MM.1S (cell line): ENCODE results near the gene ERAL1.
"Not testable (repeated sequence)": the region's sequence is repeated elsewhere in the genome, so short reads cannot be mapped to it uniquely, and the experiment has no call there.

Experiments
- DNase-seq: peaks from one replicate; pipeline ENCODE4 v3.0.0-alpha.2; 2015
- H2AFZ ChIP-seq: fragments of 300-600 bp; sonication (generic); 2 replicates; pipeline ENCODE4 v1.6.0; 2016; ENCODE audit warnings: antibody characterized with exemption, low read length
- H3F3A ChIP-seq: fragments of 300-600 bp; sonication (generic); 2 replicates; pipeline ENCODE4 v1.6.1; 2016; ENCODE audit warnings: mild to moderate bottlenecking, antibody characterized with exemption, low read length, moderate library complexity, mixed read lengths; ENCODE audit not compliant: insufficient read depth
- H3K27ac ChIP-seq: fragments of 300-600 bp; sonication (generic); 2 replicates; pipeline ENCODE4 v1.5.1; 2016; ENCODE audit warnings: mild to moderate bottlenecking, low read length
- H3K27me3 ChIP-seq: fragments of 300-600 bp; sonication (generic); replicated peaks from 2 replicates; pipeline ENCODE4 v1.6.0; 2016; ENCODE audit warnings: low read length; ENCODE audit not compliant: insufficient read depth
- H3K36me3 ChIP-seq: fragments of 300-600 bp; sonication (generic); replicated peaks from 2 replicates; pipeline ENCODE4 v1.6.1; 2016; ENCODE audit warnings: mild to moderate bottlenecking, low read length, mixed read lengths; ENCODE audit not compliant: insufficient read depth
- H3K4me1 ChIP-seq: fragments of 300-600 bp; sonication (generic); 2 replicates; pipeline ENCODE4 v1.6.1; 2016; ENCODE audit warnings: low read length, mixed read lengths
- H3K4me2 ChIP-seq: fragments of 300-600 bp; sonication (generic); 2 replicates; pipeline ENCODE4 v1.6.0; 2016; ENCODE audit warnings: low read depth, low read length
- H3K4me3 ChIP-seq: fragments of 300-600 bp; sonication (generic); 2 replicates; pipeline ENCODE4 v1.5.1; 2016; ENCODE audit warnings: low read length, mixed read lengths
- H3K79me2 ChIP-seq: fragments of 300-600 bp; sonication (generic); 2 replicates; pipeline ENCODE4 v1.6.1; 2016; ENCODE audit warnings: mixed run types, low read length, mixed read lengths
- H3K9ac ChIP-seq: fragments of 300-600 bp; sonication (generic); 2 replicates; pipeline ENCODE4 v1.6.1; 2016; ENCODE audit warnings: low read length, mixed read lengths
- H3K9me2 ChIP-seq: fragments of 300-600 bp; sonication (generic); replicated peaks from 2 replicates; pipeline ENCODE4 v1.6.1; 2016; ENCODE audit warnings: mild to moderate bottlenecking, low read length, mixed read lengths; ENCODE audit not compliant: insufficient read depth
- H3K9me3 ChIP-seq: fragments of 300-600 bp; sonication (generic); replicated peaks from 2 replicates; pipeline ENCODE4 v1.6.1; 2016; ENCODE audit warnings: mild to moderate bottlenecking, low read length, mixed read lengths; ENCODE audit not compliant: insufficient read depth
- H4K20me1 ChIP-seq: fragments of 300-600 bp; sonication (generic); 2 replicates; pipeline ENCODE4 v1.6.1; 2016; ENCODE audit warnings: mild to moderate bottlenecking, low read length, moderate library complexity, mixed read lengths; ENCODE audit not compliant: insufficient read depth
- EZH2 ChIP-seq: fragments of 300-600 bp; sonication (generic); optimal IDR thresholded peaks from 2 replicates; pipeline ENCODE3; 2017; ENCODE audit warnings: low read depth, mild to moderate bottlenecking, antibody characterized with exemption, low read length, mixed read lengths
- EZH2phosphoT487 ChIP-seq: fragments of 300-600 bp; sonication (generic); IDR thresholded peaks from 2 replicates; pipeline ENCODE4 v1.6.1; 2018; ENCODE audit warnings: antibody characterized with exemption, low read length
- TF ChIP-seq, protein P1 (sequence below): fragments of 300-600 bp; sonication (generic); IDR thresholded peaks from 2 replicates; pipeline ENCODE4 v1.5.1; 2016; ENCODE audit warnings: antibody characterized with exemption, low read length, mixed read lengths

The ERAL1 gene

DNA sequence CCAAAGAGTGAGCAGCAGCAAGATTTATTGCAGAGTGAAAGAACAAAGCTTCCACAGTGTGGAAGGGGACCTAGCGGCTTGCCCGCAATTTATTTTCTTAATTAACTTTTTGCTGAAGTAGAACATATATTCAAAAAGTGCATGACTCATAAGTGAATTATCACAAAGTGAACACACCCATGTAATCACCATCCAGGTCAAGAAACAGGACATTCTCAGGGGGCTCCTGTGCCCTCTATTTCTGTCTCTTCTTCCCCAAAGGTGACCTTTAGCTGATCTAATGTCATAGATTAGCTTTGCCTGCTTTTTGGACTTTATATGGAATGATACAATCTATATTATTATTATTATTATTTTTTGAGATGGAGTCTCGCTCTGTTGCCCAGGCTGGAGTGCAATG is 19.9 kb downstream of the ERAL1 start:
- DNase-seq = no peak
- H3K4me2 ChIP-seq = no peak overlapping the region
- H3K36me3 ChIP-seq = no peaks in the 10 kb centered on the region
- no peaks in the 10 kb centered on the region for H3K79me2 ChIP-seq
- no peaks in the 10 kb centered on the region for H3K9me2 ChIP-seq
- TF ChIP-seq EZH2 = no peak
- TF ChIP-seq EZH2phosphoT487 = no peak
- TF ChIP-seq, protein P1, sequence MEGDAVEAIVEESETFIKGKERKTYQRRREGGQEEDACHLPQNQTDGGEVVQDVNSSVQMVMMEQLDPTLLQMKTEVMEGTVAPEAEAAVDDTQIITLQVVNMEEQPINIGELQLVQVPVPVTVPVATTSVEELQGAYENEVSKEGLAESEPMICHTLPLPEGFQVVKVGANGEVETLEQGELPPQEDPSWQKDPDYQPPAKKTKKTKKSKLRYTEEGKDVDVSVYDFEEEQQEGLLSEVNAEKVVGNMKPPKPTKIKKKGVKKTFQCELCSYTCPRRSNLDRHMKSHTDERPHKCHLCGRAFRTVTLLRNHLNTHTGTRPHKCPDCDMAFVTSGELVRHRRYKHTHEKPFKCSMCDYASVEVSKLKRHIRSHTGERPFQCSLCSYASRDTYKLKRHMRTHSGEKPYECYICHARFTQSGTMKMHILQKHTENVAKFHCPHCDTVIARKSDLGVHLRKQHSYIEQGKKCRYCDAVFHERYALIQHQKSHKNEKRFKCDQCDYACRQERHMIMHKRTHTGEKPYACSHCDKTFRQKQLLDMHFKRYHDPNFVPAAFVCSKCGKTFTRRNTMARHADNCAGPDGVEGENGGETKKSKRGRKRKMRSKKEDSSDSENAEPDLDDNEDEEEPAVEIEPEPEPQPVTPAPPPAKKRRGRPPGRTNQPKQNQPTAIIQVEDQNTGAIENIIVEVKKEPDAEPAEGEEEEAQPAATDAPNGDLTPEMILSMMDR = no peak
- H3K9me3 ChIP-seq = no peaks in the 10 kb centered on the region
- H4K20me1 ChIP-seq = no peaks in the 10 kb centered on the region
- peaks cover 4% of the 10 kb centered on the region; the same call in 1 of the 2 replicates for H3F3A ChIP-seq
- no peak overlapping the region for H3K27ac ChIP-seq
- peaks cover 4% of the 10 kb centered on the region for H3K4me1 ChIP-seq
- no peak overlapping the region for H3K4me3 ChIP-seq
- no peak overlapping the region for H2AFZ ChIP-seq
- no peaks in the 10 kb centered on the region for H3K27me3 ChIP-seq
- no peak overlapping the region for H3K9ac ChIP-seq

DNA sequence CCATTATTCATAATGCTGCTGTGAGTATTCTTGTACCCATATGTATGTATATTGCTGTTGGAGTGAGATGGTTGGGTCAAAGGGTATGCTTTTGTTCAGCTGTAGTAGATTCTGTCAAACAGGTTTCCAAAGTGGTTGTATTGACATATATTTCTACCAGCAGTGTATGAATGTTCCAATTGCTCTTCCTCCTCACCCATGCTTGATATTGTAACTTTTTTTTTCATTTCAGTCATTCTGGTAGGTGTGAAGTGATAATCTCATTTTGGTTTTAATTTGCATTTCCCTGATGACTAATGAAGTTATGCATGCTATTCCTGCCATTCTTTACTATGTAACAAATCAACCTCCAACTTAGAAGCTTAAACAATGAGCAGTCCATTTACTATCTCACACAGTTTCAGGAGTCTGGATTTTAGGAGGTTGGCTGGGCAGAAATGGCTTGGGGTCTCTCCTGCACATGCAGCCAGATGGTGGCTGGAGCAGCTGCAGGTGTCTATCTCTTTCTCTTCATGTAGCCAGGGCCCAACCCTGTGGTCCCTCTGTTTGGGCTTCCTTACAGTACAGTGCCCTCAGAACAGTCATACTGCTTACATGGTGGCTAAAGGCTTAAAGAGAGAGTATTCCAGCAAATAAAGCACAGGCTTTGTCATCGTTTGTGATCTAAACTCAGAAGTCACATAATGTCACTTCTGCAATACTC is 21.2 kb downstream of the ERAL1 start:
- no peaks in the 10 kb centered on the region for H3K79me2 ChIP-seq
- DNase-seq = no peak
- no peaks in the 10 kb centered on the region for H4K20me1 ChIP-seq
- TF ChIP-seq, protein P1 = no peak
- TF ChIP-seq EZH2 (no peak), EZH2phosphoT487 (no peak)
- no peak overlapping the region for H3K9ac ChIP-seq
- no peaks in the 10 kb centered on the region for H3K27me3 ChIP-seq
- H3K4me2 ChIP-seq = no peak overlapping the region
- no peak overlapping the region for H3K4me3 ChIP-seq
- H3K27ac ChIP-seq = no peak overlapping the region
- no peaks in the 10 kb centered on the region for H3K9me3 ChIP-seq
- peaks cover 2% of the 10 kb centered on the region for H3K4me1 ChIP-seq
- no peak overlapping the region for H2AFZ ChIP-seq
- no peaks in the 10 kb centered on the region for H3K36me3 ChIP-seq
- peaks cover 4% of the 10 kb centered on the region; the same call in 1 of the 2 replicates for H3F3A ChIP-seq
- no peaks in the 10 kb centered on the region for H3K9me2 ChIP-seq

DNA sequence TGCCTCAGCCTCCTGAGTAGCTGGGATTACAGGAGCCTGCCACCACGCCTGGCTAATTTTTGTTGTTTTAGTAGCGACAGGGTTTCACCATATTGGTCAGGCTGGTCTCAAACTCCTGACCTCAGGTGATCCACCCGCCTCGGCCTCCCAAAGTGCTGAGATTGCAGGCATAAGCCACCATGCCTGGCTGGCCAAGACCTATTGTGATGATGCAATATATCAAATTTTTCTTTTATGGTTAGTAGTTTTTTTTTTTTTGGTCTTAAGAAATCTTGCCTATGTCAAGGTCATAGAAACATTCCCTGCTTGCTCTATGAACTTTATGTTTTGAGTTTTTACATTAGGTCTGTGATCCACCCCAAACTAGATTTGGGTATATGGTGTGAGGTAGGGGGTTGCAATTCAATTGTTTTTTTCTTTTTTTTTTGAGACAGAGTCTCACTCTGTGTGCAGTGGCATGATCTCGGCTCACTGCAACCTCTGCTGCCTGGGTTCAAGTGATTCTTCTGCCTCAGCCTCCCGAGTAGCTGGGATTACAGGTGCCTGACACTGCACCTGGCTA is 22.4 kb downstream of the ERAL1 start:
- H3K79me2 ChIP-seq, H3K9ac ChIP-seq, H3K4me2 ChIP-seq, H3K36me3 ChIP-seq, H3K9me3 ChIP-seq, H3K9me2 ChIP-seq, H2AFZ ChIP-seq, H3K27me3 ChIP-seq, DNase-seq, H4K20me1 ChIP-seq, H3F3A ChIP-seq, H3K4me3 ChIP-seq, H3K4me1 ChIP-seq, H3K27ac ChIP-seq: not testable (repeated sequence)
